ENCODE data around the gene MT2A. TPM values are rescaled to one million over a fixed set of nuclear protein-coding genes. Genes with fewer than 3 reads are reported as not detected.

MT2A gene
- total and polyA plus RNA-seq, 2 of the 4 experiments (the other 2 are of a cell fraction): 25.5 to 621 TPM

- Histone ChIP-seq H2BK120ac (ENCODE audit: low read depth, low read length) (no peak within 1 kb of the TSS), H3K4ac (ENCODE audit: low read depth, low read length) (no peak within 1 kb of the TSS), H4K8ac (ENCODE audit: low read depth in 2 of 2, low read length in 2 of 2) (no peak within 1 kb of the TSS), H3K56ac (ENCODE audit: extremely low read depth, insufficient read depth, low read length) (no peak within 1 kb of the TSS), H3K9me1 (ENCODE audit: insufficient read depth, low read length) (no peaks in the 10 kb centered on the region), H3K79me1 (ENCODE audit: low read depth in 1 of 2, low read length in 2 of 2) (no peaks in the 10 kb centered on the region), H2BK20ac (ENCODE audit: low read depth, low read length) (no peak within 1 kb of the TSS), H4K20me1 (ENCODE audit: insufficient read depth, low read length) (no peaks in the 10 kb centered on the region), H3K14ac (replicated peaks; ENCODE audit: low read depth, low read length) (no peak within 1 kb of the TSS), H4K5ac (ENCODE audit: low read depth, low read length) (no peak within 1 kb of the TSS), H2BK5ac (ENCODE audit: low read depth, low read length, poor library complexity, severe bottlenecking) (no peak within 1 kb of the TSS), H3K4me1 (ENCODE audit: control insufficient read depth, insufficient read depth, low read length) (peaks cover 2% of the 10 kb centered on the region; the same call in 1 of the 2 replicates), H2AK5ac (ENCODE audit: low read depth, low read length) (no peak within 1 kb of the TSS), H3K9ac (ENCODE audit: low read depth, low read length) (no peak within 1 kb of the TSS), H3K27me3 (ENCODE audit: control insufficient read depth, insufficient read depth, low read length) (peaks cover 61% of the 10 kb centered on the region), H2BK15ac (ENCODE audit: low read depth, low read length) (no peak within 1 kb of the TSS), H4K91ac (ENCODE audit: insufficient read depth, low read depth, low read length) (no peak within 1 kb of the TSS), H3K4me2 (ENCODE audit: low read depth, low read length) (peak within 1 kb of the TSS; percentile 78), H3K18ac (ENCODE audit: low read depth, low read length) (no peak within 1 kb of the TSS), H3K36me3 (ENCODE audit: control insufficient read depth, insufficient read depth, low read length) (no peaks in the 10 kb centered on the region), H3K27ac (ENCODE audit: insufficient read depth, low read length) (no peak within 1 kb of the TSS), H2AFZ (replicated peaks; ENCODE audit: low read length, poor library complexity) (peak within 1 kb of the TSS; percentile 74), H2AK9ac (replicated peaks; ENCODE audit: low read depth, low read length, poor library complexity) (peak within 1 kb of the TSS; percentile 29), H3K23ac (ENCODE audit: low read depth, low read length) (no peak within 1 kb of the TSS), H3K4me3 (ENCODE audit: insufficient read depth, low read depth, low read length) (peak within 1 kb of the TSS; percentile 44), H3K9me3 (ENCODE audit: control insufficient read depth, insufficient read depth, low read length) (peaks cover 3% of the 10 kb centered on the region; the same call in 1 of the 2 replicates)
- POLR2A ChIA-PET (ENCODE audit: unreplicated experiment): no interaction called here
- intact Hi-C loops (cut with micrococcal nuclease) (no loop called here), in situ Hi-C loops (cut with MboI; ENCODE audit: low sequenced_read_pairs) (no loop called here), dilution Hi-C loops (cut with HindIII; ENCODE audit: low sequenced_read_pairs, unreplicated experiment) (no loop called here)
- BruUV-seq (replicated peaks): no TSS peak
- CTCF ChIA-PET: no interaction called here
- ATAC-seq (ENCODE audit: low read depth) (peak; percentile 60), DNase-seq (no peak)
- TF ChIP-seq RFX5 (IDR thresholded peaks at IDR 0.05; ENCODE audit: low read depth, low read length): no peak
- TF ChIP-seq NFE2L2 (IDR thresholded peaks at IDR 0.05; ENCODE audit: low read depth, low read length): no peak
- no peak for TF ChIP-seq MAFK (IDR thresholded peaks at IDR 0.05; ENCODE audit: low read depth, low read length)
- TF ChIP-seq BHLHE40 (IDR thresholded peaks at IDR 0.05; ENCODE audit: low read depth, low read length): no peak
- TF ChIP-seq CEBPB (IDR thresholded peaks at IDR 0.05; ENCODE audit: low read depth, low read length): no peak
- TF ChIP-seq POLR2A (IDR thresholded peaks at IDR 0.05; ENCODE audit: low read depth, low read length): no peak
- TF ChIP-seq USF2 (IDR thresholded peaks at IDR 0.05; ENCODE audit: low read depth, low read length): no peak
- WGBS, 2 experiments (ENCODE audit: extremely low coverage in 2 of 2, insufficient read length in 1 of 2): 4% methylated on average over 21 of the region's 87 CpGs; no CpG with 5 or more reads in 1 of the 2 experiments
These were observed 19.0 kb upstream of the MT2A start, which contains the start of gene MT3 for GRCh38 chr16:56589141-56590039. Gene MT3, plus strand, starts transcription at chr16:56589528. Its CDS starts 63 bp downstream, at chr16:56589591.
